H9 (cell line): ENCODE measurements around the gene ELANE. TPM values are rescaled to one million over a fixed set of nuclear protein-coding genes. Genes with fewer than 3 reads are reported as not detected.
A peak's percentile ranks its signal among the peaks of the same experiment; 100 is the strongest.
"Not testable (repeated sequence)": the region's sequence is repeated elsewhere in the genome, so short reads cannot be mapped to it uniquely, and the experiment has no call there.

Source experiments
- DNase-seq: peaks from one replicate; pipeline ENCODE4 v3.0.0-alpha.2; 2017
- H2AFZ ChIP-seq: one replicate; pipeline ENCODE4 v1.6.1; 2013; ENCODE audit warnings: mild to moderate bottlenecking, low read length, control low read depth, moderate library complexity
- H2AK5ac ChIP-seq: 2 replicates; pipeline ENCODE4 v1.6.1; 2013; ENCODE audit warnings: low read length, control low read depth, mixed read lengths; ENCODE audit not compliant: insufficient read length
- H2BK120ac ChIP-seq: one replicate; pipeline ENCODE4 v1.6.1; 2013; ENCODE audit warnings: low read depth, mild to moderate bottlenecking, low read length, control low read depth, inconsistent platforms; ENCODE audit not compliant: poor library complexity, severe bottlenecking
- H2BK12ac ChIP-seq: 2 replicates; pipeline ENCODE4 v1.6.1; 2013; ENCODE audit warnings: low read length, control low read depth, mixed read lengths, low read depth; ENCODE audit not compliant: insufficient read length
- H2BK15ac ChIP-seq: 2 replicates; pipeline ENCODE4 v1.6.1; 2013; ENCODE audit warnings: low read depth, low read length, control low read depth
- H2BK20ac ChIP-seq: one replicate; pipeline ENCODE4 v1.6.1; 2013; ENCODE audit warnings: low read depth, mild to moderate bottlenecking, low read length, control low read depth, inconsistent platforms; ENCODE audit not compliant: poor library complexity, severe bottlenecking
- H2BK5ac ChIP-seq: 2 replicates; pipeline ENCODE4 v1.6.1; 2013; ENCODE audit warnings: low read length, control low read depth, mixed read lengths; ENCODE audit not compliant: insufficient read length
- H3K14ac ChIP-seq: 2 replicates; pipeline ENCODE4 v1.6.1; 2013; ENCODE audit warnings: low read length, control low read depth; ENCODE audit not compliant: insufficient read depth
- H3K18ac ChIP-seq: 2 replicates; pipeline ENCODE4 v1.6.1; 2013; ENCODE audit warnings: low read depth, mild to moderate bottlenecking, mixed read lengths, low read length, control low read depth; ENCODE audit not compliant: insufficient read length
- H3K23ac ChIP-seq: 2 replicates; pipeline ENCODE4 v1.6.1; 2013; ENCODE audit warnings: low read length, control low read depth, mixed read lengths, low read depth; ENCODE audit not compliant: insufficient read length
- H3K23me2 ChIP-seq: 2 replicates; pipeline ENCODE4 v1.6.1; 2013; ENCODE audit warnings: low read depth, mild to moderate bottlenecking, mixed read lengths, low read length, control low read depth; ENCODE audit not compliant: insufficient read length, poor library complexity, severe bottlenecking
- H3K27ac ChIP-seq: 2 replicates; pipeline ENCODE4 v1.5.1; 2013; ENCODE audit warnings: low read length, control low read depth, mixed read lengths, low read depth; ENCODE audit not compliant: insufficient read length
- H3K27me3 ChIP-seq: 2 replicates; pipeline ENCODE4 v1.6.1; 2013; ENCODE audit warnings: low read length, control low read depth, inconsistent platforms; ENCODE audit not compliant: insufficient read depth
- H3K4ac ChIP-seq: 2 replicates; pipeline ENCODE4 v1.6.1; 2013; ENCODE audit warnings: low read depth, mild to moderate bottlenecking, control low read depth, inconsistent platforms, low read length, moderate library complexity
- H3K4me1 ChIP-seq: 2 replicates; pipeline ENCODE4 v1.6.1; 2013; ENCODE audit warnings: low read length, control low read depth, inconsistent platforms; ENCODE audit not compliant: insufficient read depth
- H3K4me2 ChIP-seq: 2 replicates; pipeline ENCODE4 v1.6.1; 2013; ENCODE audit warnings: low read length, control low read depth, mixed read lengths; ENCODE audit not compliant: insufficient read length, insufficient read depth
- H3K56ac ChIP-seq: 2 replicates; pipeline ENCODE4 v1.6.1; 2013; ENCODE audit warnings: low read depth, mild to moderate bottlenecking, mixed read lengths, low read length, control low read depth; ENCODE audit not compliant: insufficient read length
- H3K79me1 ChIP-seq: 2 replicates; pipeline ENCODE4 v1.6.1; 2013; ENCODE audit warnings: low read depth, mild to moderate bottlenecking, moderate library complexity, low read length, control low read depth, inconsistent platforms; ENCODE audit not compliant: insufficient read depth, poor library complexity, severe bottlenecking
- H3K79me2 ChIP-seq: 2 replicates; pipeline ENCODE4 v1.6.1; 2013; ENCODE audit warnings: low read length, control low read depth, inconsistent platforms; ENCODE audit not compliant: insufficient read depth
- H3K9ac ChIP-seq: 2 replicates; pipeline ENCODE4 v1.6.1; 2013; ENCODE audit warnings: low read length, control low read depth, mixed read lengths; ENCODE audit not compliant: insufficient read length; ENCODE audit errors: extremely low read depth
- H3K9me3 ChIP-seq: one replicate; pipeline ENCODE4 v1.6.1; 2013; ENCODE audit warnings: low read depth, low read length, inconsistent platforms; ENCODE audit not compliant: control insufficient read depth
- H3T11ph ChIP-seq: one replicate; pipeline ENCODE4 v1.6.1; 2013; ENCODE audit warnings: mild to moderate bottlenecking, low read length, control low read depth, inconsistent platforms
- H4K20me1 ChIP-seq: one replicate; pipeline ENCODE4 v1.6.1; 2013; ENCODE audit not compliant: control insufficient read depth, insufficient read length, insufficient read depth
- H4K5ac ChIP-seq: 2 replicates; pipeline ENCODE4 v1.6.1; 2013; ENCODE audit warnings: low read depth, mild to moderate bottlenecking, mixed read lengths, low read length, control low read depth; ENCODE audit not compliant: insufficient read length
- H4K8ac ChIP-seq: replicated peaks from 2 replicates; pipeline ENCODE4 v1.6.1; 2013; ENCODE audit warnings: low read length, control low read depth, mixed read lengths, low read depth; ENCODE audit not compliant: insufficient read length
- H4K91ac ChIP-seq: 2 replicates; pipeline ENCODE4 v1.6.1; 2013; ENCODE audit warnings: low read depth, mild to moderate bottlenecking, moderate library complexity, mixed read lengths, low read length, control low read depth; ENCODE audit not compliant: insufficient read length
- H3K27ac Mint-ChIP-seq, 3 experiments: 2 replicates in 2 of 3; 3 replicates in 1 of 3; pipeline ENCODE4 v1.8.0; 2020 to 2021; ENCODE audit warnings: mixed read lengths in 3 of 3, mild to moderate bottlenecking in 1 of 3, moderate library complexity in 1 of 3
- H3K27me3 Mint-ChIP-seq: 2 replicates; pipeline ENCODE4 v1.8.0; 2021; ENCODE audit warnings: low read depth, mild to moderate bottlenecking, moderate library complexity, mixed read lengths
- H3K36me3 Mint-ChIP-seq, 3 experiments: 2 replicates in 2 of 3; 3 replicates in 1 of 3; pipeline ENCODE4 v1.8.0; 2020 to 2021; ENCODE audit warnings: low read depth in 3 of 3, mixed read lengths in 3 of 3; ENCODE audit not compliant: insufficient read depth in 1 of 3
- H3K4me1 Mint-ChIP-seq, 2 experiments: 2 replicates each; pipeline ENCODE4 v1.8.0; 2020; ENCODE audit warnings: mixed read lengths in 2 of 2
- H3K4me3 Mint-ChIP-seq, 2 experiments: 2 replicates in 1 of 2; 3 replicates in 1 of 2; pipeline ENCODE4 v1.8.0; 2020 to 2021; ENCODE audit warnings: mild to moderate bottlenecking in 2 of 2, mixed read lengths in 2 of 2, moderate library complexity in 1 of 2
- H3K9me3 Mint-ChIP-seq, 2 experiments: 2 replicates in 1 of 2; 3 replicates in 1 of 2; pipeline ENCODE4 v1.8.0; 2020; ENCODE audit warnings: mild to moderate bottlenecking in 2 of 2, mixed read lengths in 2 of 2, moderate library complexity in 1 of 2
- CTCF ChIP-seq: fragments of 200-600 bp; sonication (generic); conservative IDR thresholded peaks from 3 replicates; pipeline ENCODE4 v1.8.0; 2021; ENCODE audit warnings: antibody characterized with exemption, mild to moderate bottlenecking
- WGBS: extraction: QIAGEN DNeasy Blood & Tissue Kit; methylation state at CpG from one replicate; pipeline ENCODE4 v1.1.7; 2013; ENCODE audit warnings: missing lambda C conversion rate, low lambda C conversion rate, mixed read lengths; ENCODE audit not compliant: insufficient read length; ENCODE audit errors: extremely low coverage; 5-methylcytosine and 5-hydroxymethylcytosine counted together
- total RNA-seq: library from RNA; stranded (reverse); gene quantifications from 2 replicates; pipeline ENCODE4 v1.2.1, GENCODE V29; 2021

Gene ELANE
- total RNA-seq, 1 experiment from 2014 or later = not detected

- Histone ChIP-seq H4K5ac (no peak overlapping the region), H3T11ph (no peak overlapping the region), H4K20me1 (peaks cover 2% of the 10 kb centered on the region), H3K4me1 (no peaks in the 10 kb centered on the region), H3K4me2 (no peak overlapping the region), H3K23ac (no peak overlapping the region), H2BK120ac (no peak overlapping the region), H3K9me3 (no peaks in the 10 kb centered on the region), H3K9ac (no peak overlapping the region), H3K18ac (no peak overlapping the region), H2BK20ac (no peak overlapping the region), H2BK15ac (no peak overlapping the region), H2AK5ac (no peak overlapping the region), H3K27me3 (no peaks in the 10 kb centered on the region), H3K79me2 (no peaks in the 10 kb centered on the region; the same call in 1 of the 2 replicates), H2BK12ac (no peak overlapping the region), H3K27ac (no peak overlapping the region), H3K14ac (no peak overlapping the region), H3K4ac (no peak overlapping the region), H3K23me2 (peaks cover 4% of the 10 kb centered on the region), H3K79me1 (no peaks in the 10 kb centered on the region), H3K56ac (no peak overlapping the region), H2AFZ (no peak overlapping the region), H4K8ac (no peak overlapping the region), H2BK5ac (no peak overlapping the region), H4K91ac (no peak overlapping the region)
- H3K27me3 Mint-ChIP-seq = peaks cover 4% of the 10 kb centered on the region; the same call in 1 of the 2 replicates
- H3K9me3 Mint-ChIP-seq = no peaks in the 10 kb centered on the region; a peak in 1 of 5 replicates
- H3K4me1 Mint-ChIP-seq = peaks cover 3 to 6% of the 10 kb centered on the region in 2 experiments; a peak in 3 of 4 replicates
- no peak overlapping the region for H3K27ac Mint-ChIP-seq
- DNase-seq = no peak
- TF ChIP-seq CTCF = no peak
- H3K4me3 Mint-ChIP-seq = peak overlapping the region; percentile 50 to 71
- WGBS = no CpG with 5 or more reads among the region's 18 CpGs
- peaks cover 0 to 30% (median 22%) of the 10 kb centered on the region in 3 experiments; a peak in 6 of 7 replicates for H3K36me3 Mint-ChIP-seq
Observed at GRCh38 chr19:890831-891230, 38.7 kb downstream of the ELANE start.

- peaks cover 0 to 34% (median 26%) of the 10 kb centered on the region in 3 experiments; a peak in 6 of 7 replicates for H3K36me3 Mint-ChIP-seq
Observed at GRCh38 chr19:891421-892200, 39.5 kb downstream of the ELANE start.

More at GRCh38 chr19:891421-892200, 39.5 kb downstream of the ELANE start:
- H3K18ac ChIP-seq, DNase-seq, H3K27ac ChIP-seq, H3K23me2 ChIP-seq, H3K9ac ChIP-seq, H2BK20ac ChIP-seq, H3K79me1 ChIP-seq, H2BK15ac ChIP-seq, H4K8ac ChIP-seq, H3T11ph ChIP-seq, H3K9me3 ChIP-seq, H3K27ac Mint-ChIP-seq, H2BK12ac ChIP-seq, H4K91ac ChIP-seq, H3K9me3 Mint-ChIP-seq, H3K23ac ChIP-seq, H2AK5ac ChIP-seq, H3K27me3 Mint-ChIP-seq, H4K5ac ChIP-seq, H3K79me2 ChIP-seq, H3K27me3 ChIP-seq, H2BK5ac ChIP-seq, H3K56ac ChIP-seq, H2AFZ ChIP-seq, H3K14ac ChIP-seq, H4K20me1 ChIP-seq, H3K4me1 Mint-ChIP-seq, H2BK120ac ChIP-seq, H3K4me1 ChIP-seq, H3K4ac ChIP-seq: not testable (repeated sequence)
- H3K4me3 Mint-ChIP-seq = peak overlapping the region; percentile 76 to 90
- peak overlapping the region; percentile 56 for H3K4me2 ChIP-seq
- WGBS = no CpG with 5 or more reads among the region's 50 CpGs
